ENCODE data around the gene TMPRSS7.

Gene TMPRSS7, protein sequence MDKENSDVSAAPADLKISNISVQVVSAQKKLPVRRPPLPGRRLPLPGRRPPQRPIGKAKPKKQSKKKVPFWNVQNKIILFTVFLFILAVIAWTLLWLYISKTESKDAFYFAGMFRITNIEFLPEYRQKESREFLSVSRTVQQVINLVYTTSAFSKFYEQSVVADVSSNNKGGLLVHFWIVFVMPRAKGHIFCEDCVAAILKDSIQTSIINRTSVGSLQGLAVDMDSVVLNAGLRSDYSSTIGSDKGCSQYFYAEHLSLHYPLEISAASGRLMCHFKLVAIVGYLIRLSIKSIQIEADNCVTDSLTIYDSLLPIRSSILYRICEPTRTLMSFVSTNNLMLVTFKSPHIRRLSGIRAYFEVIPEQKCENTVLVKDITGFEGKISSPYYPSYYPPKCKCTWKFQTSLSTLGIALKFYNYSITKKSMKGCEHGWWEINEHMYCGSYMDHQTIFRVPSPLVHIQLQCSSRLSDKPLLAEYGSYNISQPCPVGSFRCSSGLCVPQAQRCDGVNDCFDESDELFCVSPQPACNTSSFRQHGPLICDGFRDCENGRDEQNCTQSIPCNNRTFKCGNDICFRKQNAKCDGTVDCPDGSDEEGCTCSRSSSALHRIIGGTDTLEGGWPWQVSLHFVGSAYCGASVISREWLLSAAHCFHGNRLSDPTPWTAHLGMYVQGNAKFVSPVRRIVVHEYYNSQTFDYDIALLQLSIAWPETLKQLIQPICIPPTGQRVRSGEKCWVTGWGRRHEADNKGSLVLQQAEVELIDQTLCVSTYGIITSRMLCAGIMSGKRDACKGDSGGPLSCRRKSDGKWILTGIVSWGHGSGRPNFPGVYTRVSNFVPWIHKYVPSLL

DNA sequence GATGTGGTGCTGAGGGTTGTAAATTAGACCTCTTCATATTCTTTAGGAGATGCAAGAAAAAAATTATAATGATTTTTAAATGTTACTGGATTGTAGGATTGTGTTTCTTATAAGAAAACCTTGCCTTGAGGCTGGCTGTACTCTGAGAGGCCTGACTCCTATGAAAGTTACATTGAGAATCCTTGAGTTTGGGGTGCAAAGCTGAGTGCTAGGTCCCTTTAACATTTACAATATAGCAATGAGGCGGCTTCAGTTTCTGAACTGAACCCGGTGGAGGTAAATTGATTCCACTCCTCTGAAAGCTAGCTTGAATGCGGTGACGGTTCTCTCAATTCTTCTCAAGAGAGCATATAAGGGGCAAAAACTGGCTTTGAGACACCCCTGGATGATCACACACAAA, at the start of gene TMPRSS7:
TMPRSS7 (plus strand) TSS at position 301 of the 400 bp plus-strand sequence. CDS start 110 bp downstream, outside the sequence.
- no peak for DNase-seq

DNA sequence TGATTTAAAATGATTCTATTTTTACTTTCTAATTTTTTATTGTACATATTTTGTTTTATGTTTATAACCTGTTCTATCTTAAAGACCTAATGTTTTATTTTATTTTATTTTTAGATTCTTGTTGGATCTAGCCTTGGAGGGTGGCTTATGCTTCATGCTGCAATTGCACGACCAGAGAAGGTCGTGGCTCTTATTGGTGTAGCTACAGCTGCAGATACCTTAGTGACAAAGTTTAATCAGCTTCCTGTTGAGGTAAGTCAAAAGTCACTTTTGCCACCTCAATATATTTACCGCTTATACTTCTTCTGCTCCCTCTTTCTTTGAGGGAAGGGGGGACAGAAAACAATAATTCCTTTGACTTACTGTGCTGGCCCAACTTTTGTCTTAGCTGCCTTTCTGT, 47.7 kb upstream of the TMPRSS7 start:
- no peak for DNase-seq

DNA sequence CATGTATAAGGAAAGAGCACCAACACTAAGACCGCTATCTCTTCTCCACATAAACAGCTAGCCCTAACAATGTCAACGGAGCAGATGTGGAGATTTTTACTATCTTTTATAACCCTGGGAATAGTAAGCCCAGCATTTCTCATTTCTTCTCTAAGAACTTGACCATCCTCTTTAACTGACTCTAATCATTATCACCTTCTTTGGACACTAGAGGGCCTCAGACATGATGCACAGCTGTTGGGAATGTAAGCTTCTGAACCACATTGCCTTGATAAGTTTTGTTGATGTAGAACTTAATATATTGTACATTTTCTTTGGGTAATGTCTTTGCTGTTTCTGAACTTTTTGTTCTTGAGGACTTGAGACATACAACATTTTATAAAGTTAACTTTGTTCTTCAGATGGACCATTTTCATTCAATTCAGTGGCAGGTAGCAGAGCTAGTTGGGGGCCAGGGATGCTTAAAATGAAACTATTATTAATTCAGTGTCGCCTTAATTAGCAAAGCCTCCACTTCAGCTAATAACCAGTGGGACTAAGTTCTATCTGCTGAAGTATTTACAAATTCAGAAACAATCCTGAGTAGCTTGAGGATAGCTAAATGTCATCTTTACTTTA, 45.4 kb upstream of the TMPRSS7 start:
- peak; percentile 79 for DNase-seq

DNA sequence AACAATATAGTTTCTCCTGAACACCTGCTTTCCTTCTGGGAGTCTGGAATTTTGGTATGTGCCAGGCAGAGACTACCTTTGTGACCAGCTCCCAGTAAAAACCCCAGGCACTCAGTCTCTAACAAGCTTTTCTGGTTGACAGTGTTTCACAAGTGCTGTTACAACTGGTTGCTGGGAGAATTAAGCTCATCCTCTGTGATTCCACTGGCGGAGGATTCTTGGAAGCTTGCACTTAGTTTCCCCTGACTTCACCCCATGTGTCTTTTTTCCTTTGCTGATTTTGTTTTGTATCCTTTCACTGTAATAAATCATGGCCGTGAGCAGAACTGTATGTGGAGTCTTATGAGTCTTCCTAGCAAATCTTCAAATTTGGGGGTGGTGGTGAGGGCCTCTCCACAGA, 41.5 kb upstream of the TMPRSS7 start:
- DNase-seq: no peak

GRCh38 chr3:111998636-111999483, 35.7 kb upstream of the TMPRSS7 start, which contains the start of gene TAGLN3:
TSS of gene TAGLN3 (plus strand) at chr3:111998922. CDS start at chr3:111999423, 501 bp downstream.
- DNase-seq: peak; percentile 72

DNA sequence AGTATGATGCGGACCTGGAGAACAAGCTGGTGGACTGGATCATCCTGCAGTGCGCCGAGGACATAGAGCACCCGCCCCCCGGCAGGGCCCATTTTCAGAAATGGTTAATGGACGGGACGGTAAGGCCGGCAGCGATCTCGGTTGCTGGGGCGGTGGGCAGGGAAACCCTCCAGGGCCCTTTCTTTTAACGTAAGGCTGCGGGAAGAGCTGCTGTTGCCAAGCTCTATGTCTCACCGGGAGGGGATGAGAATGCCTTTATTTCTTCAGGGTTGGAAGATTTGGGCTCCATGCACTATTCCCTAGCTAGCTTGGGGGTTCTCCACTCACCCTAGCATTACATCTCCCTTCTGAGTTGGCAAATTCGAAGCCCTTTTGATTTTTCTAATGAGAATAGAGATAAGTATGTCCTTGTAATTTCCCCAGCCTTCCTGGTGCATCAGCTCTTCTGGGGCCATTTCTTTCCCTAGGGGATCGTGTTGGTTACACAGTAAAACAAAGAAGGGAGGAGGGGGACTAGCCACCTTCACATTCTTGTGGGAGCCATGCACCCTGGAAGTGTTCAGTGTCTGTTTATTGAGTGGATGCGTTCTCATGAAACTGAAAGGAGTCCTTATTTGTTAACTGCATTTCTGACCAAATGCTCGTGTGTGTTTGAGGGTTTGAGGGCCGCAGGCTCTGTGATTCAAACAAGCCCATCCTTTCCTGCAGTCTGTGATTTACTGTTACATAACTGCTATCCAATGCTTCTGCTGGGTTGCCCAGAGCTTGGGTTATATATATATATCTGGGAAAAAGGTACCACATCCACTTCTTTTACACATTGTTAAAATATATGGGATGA, 34.8 kb upstream of the TMPRSS7 start:
- no peak for DNase-seq

DNA sequence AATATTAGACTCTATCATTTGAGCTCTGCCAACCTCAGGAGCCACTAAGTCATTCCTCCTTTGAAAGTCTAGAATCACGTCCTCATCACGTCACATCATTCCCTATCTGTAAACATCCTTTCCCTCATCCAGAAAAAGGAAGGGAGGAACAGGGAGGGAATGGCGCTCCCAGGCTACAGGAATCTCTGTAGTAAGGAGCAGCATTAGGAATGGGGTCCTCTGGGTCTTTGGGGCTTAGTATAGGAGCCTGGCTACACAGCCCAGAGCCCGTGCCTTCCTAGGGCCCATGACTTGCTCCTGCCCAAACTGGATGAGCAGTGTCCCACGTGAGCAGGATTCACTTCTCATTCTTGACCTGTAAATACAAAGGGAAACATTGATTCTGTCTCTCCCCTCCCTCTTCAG, 34.2 kb upstream of the TMPRSS7 start:
- no peak for DNase-seq

DNA sequence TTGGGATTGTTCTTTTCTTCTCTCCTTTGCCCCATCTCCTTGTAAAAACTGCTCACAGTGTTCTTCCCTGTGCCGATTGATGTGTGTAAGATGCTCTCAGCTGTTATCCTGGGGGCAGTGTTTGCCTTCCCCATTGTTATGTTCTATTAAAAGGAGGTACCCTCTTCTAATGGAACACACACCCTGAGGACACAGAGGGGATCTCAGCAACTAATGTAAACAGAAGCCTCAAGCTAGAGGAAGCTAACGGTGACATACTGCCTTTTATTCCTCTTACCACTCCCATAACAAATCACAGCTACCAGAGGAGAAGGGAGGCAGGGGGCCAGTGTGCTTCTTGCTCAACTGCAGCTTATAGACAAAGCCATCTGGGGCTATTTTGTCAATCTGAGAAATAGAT, 33.6 kb upstream of the TMPRSS7 start:
- DNase-seq: no peak

- no peak for DNase-seq
Observed at GRCh38 chr3:112001526-112001925, 33.0 kb upstream of the TMPRSS7 start.

- DNase-seq: no peak
Observed at GRCh38 chr3:112002096-112002971, 32.2 kb upstream of the TMPRSS7 start.

DNA sequence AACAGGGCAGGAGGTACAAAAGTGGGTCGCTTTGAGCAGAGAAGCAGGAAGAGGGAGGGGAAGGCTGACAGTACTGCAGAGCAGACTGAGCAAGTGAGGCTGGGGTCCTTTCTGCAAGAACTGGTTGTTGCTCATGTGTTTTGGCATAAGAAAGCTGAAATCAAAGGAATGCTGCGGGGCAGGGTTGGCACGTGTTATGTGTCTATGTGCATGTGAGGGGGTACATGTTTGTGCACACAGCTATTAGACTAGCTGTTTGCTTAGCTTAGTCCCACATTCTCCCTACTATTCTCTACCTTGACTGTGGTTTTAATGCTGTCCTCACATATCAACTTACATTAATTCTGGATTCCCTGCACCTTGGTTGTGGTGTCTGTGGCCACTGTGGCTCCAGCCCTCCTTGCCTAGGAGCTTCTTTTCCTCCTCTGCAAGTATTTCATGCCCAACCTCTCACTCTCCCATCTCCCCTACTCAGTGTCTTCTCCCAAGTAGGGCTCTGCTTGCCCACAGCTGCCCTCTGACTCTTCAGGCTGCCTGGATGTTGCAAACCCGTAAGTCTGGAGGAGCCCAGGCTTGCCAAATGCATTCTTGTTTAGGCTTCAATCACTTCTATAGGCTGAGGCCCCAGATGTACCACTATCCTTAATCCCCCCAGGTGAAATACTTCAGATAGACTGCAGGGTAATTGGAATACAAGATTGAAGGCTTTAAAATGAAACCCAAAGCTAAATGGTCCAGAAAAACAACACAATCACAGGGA, 31.0 kb upstream of the TMPRSS7 start:
- no peak for DNase-seq

DNA sequence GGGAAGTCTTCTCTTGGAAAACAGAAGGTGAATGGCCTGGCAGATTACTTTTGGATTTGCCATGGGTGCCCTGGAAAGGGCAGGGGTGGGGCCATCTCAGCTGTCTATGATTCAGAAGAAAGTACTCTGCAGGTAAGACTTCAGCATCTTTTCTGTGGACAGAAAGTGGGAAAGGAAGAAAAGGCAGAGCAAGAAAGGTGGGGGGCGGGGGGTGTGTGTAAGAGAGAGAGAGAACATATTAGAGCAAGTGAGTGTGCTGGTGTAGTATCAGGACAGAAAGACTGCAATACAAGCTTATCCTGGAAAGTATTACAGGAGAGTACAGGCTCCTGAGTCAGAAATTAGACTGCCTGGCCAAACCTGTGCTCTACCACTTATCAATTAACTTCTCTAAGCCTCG, 30.3 kb upstream of the TMPRSS7 start:
- DNase-seq: no peak

GRCh38 chr3:112004669-112005068, 29.9 kb upstream of the TMPRSS7 start:
- DNase-seq: peak; percentile 24

- DNase-seq: peak; percentile 38
Observed at GRCh38 chr3:112005091-112005672, 29.4 kb upstream of the TMPRSS7 start.

DNA sequence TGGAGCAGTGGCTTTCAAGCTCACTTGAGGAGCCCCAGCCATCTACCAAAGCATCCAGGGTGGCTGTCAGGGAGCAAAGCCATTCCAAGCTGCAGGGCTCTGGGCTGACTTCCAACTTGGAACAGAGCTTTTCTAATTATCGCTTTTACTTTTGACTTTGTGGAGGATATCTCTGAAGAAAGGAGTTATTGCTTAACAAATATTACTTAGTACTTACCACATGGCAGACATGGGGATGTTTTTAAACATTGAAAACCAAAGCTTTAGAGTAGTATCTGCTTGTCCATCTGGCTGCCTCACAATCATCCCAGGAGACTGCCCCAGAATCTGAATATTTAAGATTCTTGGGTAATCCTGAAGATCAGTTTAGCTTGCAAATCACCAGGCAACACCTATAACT, 26.9 kb upstream of the TMPRSS7 start:
- DNase-seq: no peak

DNA sequence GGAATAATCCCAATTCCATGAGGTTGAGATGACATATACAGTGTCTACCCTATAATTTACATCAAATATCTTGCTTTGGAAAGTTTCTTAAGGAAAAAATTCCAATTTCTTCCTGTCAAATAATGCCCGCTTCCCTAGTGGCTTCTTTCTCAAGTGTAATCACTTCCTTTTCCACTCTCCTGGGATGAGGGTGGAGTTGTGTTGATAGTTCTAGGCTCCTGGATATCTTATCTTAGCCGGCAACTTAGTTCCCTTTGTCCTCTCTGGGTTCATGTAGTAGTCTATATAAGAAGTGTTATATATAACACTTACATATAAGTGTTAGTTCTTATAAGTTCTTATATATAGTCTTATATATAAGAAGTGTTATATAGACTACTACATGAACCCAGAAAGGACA, 24.9 kb upstream of the TMPRSS7 start:
- no peak for DNase-seq

- DNase-seq: no peak
Observed at GRCh38 chr3:112010636-112011035, 23.9 kb upstream of the TMPRSS7 start.

GRCh38 chr3:112011376-112011940, 23.1 kb upstream of the TMPRSS7 start:
- DNase-seq: no peak
